Fibroblast of lung (primary cell): Measurements from ENCODE around the gene KLHDC4. TPM values are rescaled to one million over a fixed set of nuclear protein-coding genes. Genes with fewer than 3 reads are reported as not detected.

Experiments
- DNase-seq, 2 donors: peaks; one replicate each; pipeline versions ENCODE4 v3.0.0 to v3.0.0-alpha.2; 2010; ENCODE audit warnings: low read depth in 2 of 2
- H2AFZ ChIP-seq: 2 replicates; pipeline ENCODE4 v1.5.1; 2012; ENCODE audit warnings: low read length, control low read depth, inconsistent platforms
- H3K27ac ChIP-seq: 2 replicates; pipeline ENCODE4 v1.5.1; 2011; ENCODE audit warnings: low read length, control low read depth; ENCODE audit not compliant: insufficient read depth
- H3K27me3 ChIP-seq: 2 replicates; pipeline ENCODE4 v1.5.1; 2011; ENCODE audit warnings: mild to moderate bottlenecking, low read length; ENCODE audit not compliant: control insufficient read depth, insufficient read depth
- H3K36me3 ChIP-seq: 2 replicates; pipeline ENCODE4 v1.5.1; 2011; ENCODE audit warnings: low read length; ENCODE audit not compliant: control insufficient read depth, insufficient read depth
- H3K4me1 ChIP-seq: 2 replicates; pipeline ENCODE4 v1.5.1; 2011; ENCODE audit warnings: low read length; ENCODE audit not compliant: control insufficient read depth, insufficient read depth; ENCODE audit errors: extremely low read depth
- H3K4me2 ChIP-seq: 2 replicates; pipeline ENCODE4 v1.5.1; 2011; ENCODE audit warnings: low read length, control low read depth; ENCODE audit not compliant: insufficient read depth; ENCODE audit errors: extremely low read depth
- H3K4me3 ChIP-seq, 4 experiments: fragments of 200-600 bp in 1 of 4; sonication (generic) in 1 of 4; replicated peaks in 1 of 4; 2 replicates each; pipeline ENCODE4 v1.5.1; 2011 to 2016; ENCODE audit warnings: low read length in 4 of 4, low read depth in 3 of 4, mild to moderate bottlenecking in 3 of 4, control low read depth in 2 of 4, inconsistent platforms in 1 of 4, mixed read lengths in 1 of 4; ENCODE audit not compliant: insufficient read depth in 1 of 4; ENCODE audit errors: control extremely low read depth in 1 of 4
- H3K79me2 ChIP-seq: 2 replicates; pipeline ENCODE4 v1.5.1; 2012; ENCODE audit warnings: mild to moderate bottlenecking, low read length, inconsistent platforms; ENCODE audit not compliant: control insufficient read depth, insufficient read depth
- H3K9ac ChIP-seq: 2 replicates; pipeline ENCODE4 v1.5.1; 2011; ENCODE audit warnings: mild to moderate bottlenecking, low read length, control low read depth; ENCODE audit not compliant: insufficient read depth
- H3K9me3 ChIP-seq: 2 replicates; pipeline ENCODE4 v1.5.1; 2012; ENCODE audit warnings: low read depth, low read length; ENCODE audit not compliant: control insufficient read depth, insufficient read depth
- H4K20me1 ChIP-seq: 2 replicates; pipeline ENCODE4 v1.5.1; 2011; ENCODE audit warnings: low read length; ENCODE audit not compliant: control insufficient read depth, insufficient read depth; ENCODE audit errors: extremely low read depth
- CTCF ChIP-seq, 2 donors: IDR thresholded peaks in 1 of 2; conservative IDR thresholded peaks in 1 of 2; 1 replicate in 1 of 2; 2 replicates in 1 of 2; pipeline ENCODE4 v1.5.1; 2011 to 2012; ENCODE audit warnings: low read length in 2 of 2, control low read depth in 1 of 2, inconsistent platforms in 1 of 2, low read depth in 1 of 2, mild to moderate bottlenecking in 1 of 2
- EZH2 ChIP-seq: IDR thresholded peaks from 2 replicates; pipeline ENCODE4 v1.5.1; 2012; ENCODE audit warnings: low read length, control low read depth, mild to moderate bottlenecking; ENCODE audit errors: missing control alignments
- polyA plus RNA-seq, 2 donors: library from polyadenylated mRNA; depleted of rRNA in 1 of 2; stranded (reverse) in 1 of 2; unstranded in 1 of 2; fragments of >200 nt; gene quantifications; 2 replicates each; pipeline ENCODE4 v1.2.1, GENCODE V29; 2011 to 2012; ENCODE audit warnings: missing spikeins in 1 of 2
- total RNA-seq: library from RNA; depleted of rRNA; stranded (reverse); fragments of >200 nt; gene quantifications from 2 replicates; pipeline ENCODE4 v1.2.1, GENCODE V29; 2014

The KLHDC4 gene
- total and polyA plus RNA-seq, 2 donors (not counting 1 experiment from before 2014, with no cell fraction given) = 7.3 to 17.8 TPM

GRCh38 chr16:87667946-87668345 is 97.8 kb downstream of the KLHDC4 start:
- Histone ChIP-seq H3K27me3 (no peaks in the 10 kb centered on the region), H4K20me1 (no peaks in the 10 kb centered on the region), H3K27ac (no peak overlapping the region), H3K4me2 (no peak overlapping the region), H3K9me3 (no peaks in the 10 kb centered on the region), H3K4me3 (no peak overlapping the region), H3K79me2 (no peaks in the 10 kb centered on the region), H2AFZ (no peak overlapping the region), H3K36me3 (no peaks in the 10 kb centered on the region), H3K9ac (no peak overlapping the region), H3K4me1 (no peaks in the 10 kb centered on the region)
- no peak for DNase-seq
- TF ChIP-seq EZH2 (no peak), CTCF (conservative IDR thresholded peaks at IDR 0.05 in 1 of 2, IDR thresholded peaks at IDR 0.05 in 1 of 2; ENCODE audit: low read depth in 1 of 2, low read length in 2 of 2) (no peak)

GRCh38 chr16:87667443-87667842 is 98.3 kb downstream of the KLHDC4 start:
- Histone ChIP-seq H2AFZ (no peak overlapping the region), H3K36me3 (no peaks in the 10 kb centered on the region), H3K4me1 (no peaks in the 10 kb centered on the region), H3K4me3 (no peak overlapping the region), H3K27me3 (no peaks in the 10 kb centered on the region), H3K27ac (no peak overlapping the region), H4K20me1 (no peaks in the 10 kb centered on the region), H3K79me2 (no peaks in the 10 kb centered on the region), H3K9ac (no peak overlapping the region), H3K9me3 (no peaks in the 10 kb centered on the region), H3K4me2 (no peak overlapping the region)
- no peak for DNase-seq
- no peak for TF ChIP-seq CTCF (conservative IDR thresholded peaks at IDR 0.05 in 1 of 2, IDR thresholded peaks at IDR 0.05 in 1 of 2; ENCODE audit: low read depth in 1 of 2, low read length in 2 of 2)
- no peak for TF ChIP-seq EZH2

- TF ChIP-seq EZH2 (no peak), CTCF (conservative IDR thresholded peaks at IDR 0.05 in 1 of 2, IDR thresholded peaks at IDR 0.05 in 1 of 2; ENCODE audit: low read depth in 1 of 2, low read length in 2 of 2) (no peak)
- no peaks in the 10 kb centered on the region for H3K27me3 ChIP-seq
These were observed 98.9 kb downstream of the KLHDC4 start for GRCh38 chr16:87666919-87667318.

More at GRCh38 chr16:87666919-87667318, 98.9 kb downstream of the KLHDC4 start:
- Histone ChIP-seq H3K9ac (no peak overlapping the region), H4K20me1 (no peaks in the 10 kb centered on the region), H3K4me2 (no peak overlapping the region), H3K27ac (no peak overlapping the region), H3K79me2 (no peaks in the 10 kb centered on the region), H3K4me1 (no peaks in the 10 kb centered on the region), H3K4me3 (no peak overlapping the region), H3K9me3 (no peaks in the 10 kb centered on the region), H3K36me3 (no peaks in the 10 kb centered on the region), H2AFZ (no peak overlapping the region)
- no peak for DNase-seq
